Chondrocyte (in vitro differentiated cells): ENCODE measurements around the gene SMOC1. TPM values are rescaled to one million over a fixed set of nuclear protein-coding genes. Genes with fewer than 3 reads are reported as not detected.

Experiments
- DNase-seq: peaks from one replicate; pipeline ENCODE4 v3.0.0; 2021; ENCODE audit warnings: mixed read lengths, low spot score
- H3K27ac Mint-ChIP-seq: one replicate; pipeline ENCODE4 v1.8.0; 2021; ENCODE audit warnings: mild to moderate bottlenecking, moderate library complexity, mixed read lengths; ENCODE audit not compliant: unreplicated experiment
- H3K27me3 Mint-ChIP-seq: 2 replicates; pipeline ENCODE4 v1.8.0; 2021; ENCODE audit warnings: low read depth, mixed read lengths
- H3K36me3 Mint-ChIP-seq: 2 replicates; pipeline ENCODE4 v1.8.0; 2021; ENCODE audit warnings: low read depth, mixed read lengths
- H3K4me1 Mint-ChIP-seq: 2 replicates; pipeline ENCODE4 v1.8.0; 2021; ENCODE audit warnings: low read depth, mild to moderate bottlenecking, mixed read lengths
- H3K4me3 Mint-ChIP-seq: one replicate; pipeline ENCODE4 v1.8.0; 2021; ENCODE audit warnings: mild to moderate bottlenecking, moderate library complexity, mixed read lengths; ENCODE audit not compliant: unreplicated experiment
- H3K9me3 Mint-ChIP-seq: 2 replicates; pipeline ENCODE4 v1.8.0; 2021; ENCODE audit warnings: low read depth, mixed read lengths
- total RNA-seq: library from RNA; stranded (reverse); gene quantifications from 3 replicates; pipeline ENCODE4 v1.2.1, GENCODE V29; 2021
- TF ChIP-seq, protein P1 (sequence below): fragments of 200-600 bp; sonication (generic); IDR thresholded peaks from 2 replicates; pipeline ENCODE4 v1.5.0; 2021; ENCODE audit warnings: antibody characterized with exemption, mild to moderate bottlenecking, moderate library complexity

SMOC1 gene
- total RNA-seq, 1 donor from 2014 or later: 1.1 TPM

DNA sequence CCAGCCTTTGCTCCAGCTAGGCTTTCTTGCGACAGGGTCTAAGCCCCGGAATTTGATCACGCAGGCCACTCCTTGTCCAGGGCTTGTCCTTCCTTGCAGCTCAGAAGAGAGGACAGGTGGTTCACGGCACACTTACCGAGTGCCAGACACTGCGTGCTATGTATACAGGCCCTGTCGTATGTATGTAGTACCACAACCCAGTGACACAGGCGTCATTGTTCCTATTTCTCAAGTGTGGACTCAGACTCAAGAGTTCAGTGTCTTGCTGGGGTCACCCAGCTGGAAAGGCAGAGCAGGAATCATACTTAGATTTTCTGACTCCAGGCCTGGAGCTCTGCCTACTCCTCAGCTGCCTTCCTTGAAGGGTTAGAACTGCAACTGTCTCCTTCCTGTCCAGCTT is 153.9 kb downstream of the SMOC1 start:
- TF ChIP-seq, protein P1, sequence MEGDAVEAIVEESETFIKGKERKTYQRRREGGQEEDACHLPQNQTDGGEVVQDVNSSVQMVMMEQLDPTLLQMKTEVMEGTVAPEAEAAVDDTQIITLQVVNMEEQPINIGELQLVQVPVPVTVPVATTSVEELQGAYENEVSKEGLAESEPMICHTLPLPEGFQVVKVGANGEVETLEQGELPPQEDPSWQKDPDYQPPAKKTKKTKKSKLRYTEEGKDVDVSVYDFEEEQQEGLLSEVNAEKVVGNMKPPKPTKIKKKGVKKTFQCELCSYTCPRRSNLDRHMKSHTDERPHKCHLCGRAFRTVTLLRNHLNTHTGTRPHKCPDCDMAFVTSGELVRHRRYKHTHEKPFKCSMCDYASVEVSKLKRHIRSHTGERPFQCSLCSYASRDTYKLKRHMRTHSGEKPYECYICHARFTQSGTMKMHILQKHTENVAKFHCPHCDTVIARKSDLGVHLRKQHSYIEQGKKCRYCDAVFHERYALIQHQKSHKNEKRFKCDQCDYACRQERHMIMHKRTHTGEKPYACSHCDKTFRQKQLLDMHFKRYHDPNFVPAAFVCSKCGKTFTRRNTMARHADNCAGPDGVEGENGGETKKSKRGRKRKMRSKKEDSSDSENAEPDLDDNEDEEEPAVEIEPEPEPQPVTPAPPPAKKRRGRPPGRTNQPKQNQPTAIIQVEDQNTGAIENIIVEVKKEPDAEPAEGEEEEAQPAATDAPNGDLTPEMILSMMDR: no peak
- H3K4me1 Mint-ChIP-seq: peaks cover 12% of the 10 kb centered on the region
- no peak overlapping the region for H3K27ac Mint-ChIP-seq
- H3K36me3 Mint-ChIP-seq: no peaks in the 10 kb centered on the region
- H3K4me3 Mint-ChIP-seq: no peak overlapping the region
- DNase-seq: no peak
- H3K9me3 Mint-ChIP-seq: no peaks in the 10 kb centered on the region
- peaks cover 2% of the 10 kb centered on the region for H3K27me3 Mint-ChIP-seq

DNA sequence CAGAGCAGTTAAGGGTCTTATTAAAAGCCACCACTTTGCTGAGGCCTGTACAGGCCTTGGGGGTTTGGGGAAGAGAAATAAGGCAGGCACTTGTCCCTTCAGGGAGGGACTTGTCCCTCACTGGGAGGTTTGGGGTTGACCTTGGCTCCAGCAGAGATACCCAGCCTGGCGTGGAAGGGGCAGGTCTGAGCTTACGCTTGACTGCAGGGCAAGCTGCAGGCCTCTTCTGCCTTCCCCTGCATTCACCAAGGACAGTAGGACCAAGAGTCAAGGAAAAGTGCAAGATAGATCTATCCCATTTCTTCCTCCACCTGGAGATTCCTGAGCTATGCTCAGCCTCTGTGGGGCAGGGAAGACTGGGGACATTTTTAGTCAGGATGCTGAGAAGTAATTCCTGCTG is 154.3 kb downstream of the SMOC1 start:
- TF ChIP-seq, protein P1: no peak
- Mint-ChIP-seq H3K4me3 (no peak overlapping the region), H3K9me3 (no peaks in the 10 kb centered on the region), H3K27me3 (peaks cover 2% of the 10 kb centered on the region), H3K27ac (no peak overlapping the region), H3K4me1 (peaks cover 12% of the 10 kb centered on the region), H3K36me3 (no peaks in the 10 kb centered on the region)
- no peak for DNase-seq

DNA sequence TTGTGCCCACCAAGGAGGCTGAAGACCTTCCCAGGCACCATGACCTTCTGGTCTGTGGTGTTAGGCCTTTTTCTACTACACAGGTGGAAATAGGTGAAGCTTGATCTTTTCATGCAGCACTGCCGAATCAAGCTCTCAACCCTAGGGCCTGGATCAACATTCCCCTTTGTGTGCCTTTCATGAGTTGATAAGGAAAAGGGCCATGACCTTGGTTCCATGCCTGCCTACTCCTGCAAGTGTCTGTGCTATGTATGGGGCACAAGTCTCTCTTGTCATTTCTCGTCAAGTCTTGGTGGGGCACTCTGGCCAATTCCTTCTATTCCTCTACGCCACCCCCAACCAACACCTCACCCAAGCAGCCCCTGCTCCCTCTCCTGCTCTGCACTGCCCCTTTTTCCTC is 155.0 kb downstream of the SMOC1 start:
- Mint-ChIP-seq H3K36me3 (no peaks in the 10 kb centered on the region), H3K27ac (no peak overlapping the region), H3K9me3 (no peaks in the 10 kb centered on the region), H3K27me3 (peaks cover 3% of the 10 kb centered on the region), H3K4me3 (no peak overlapping the region), H3K4me1 (peaks cover 12% of the 10 kb centered on the region)
- DNase-seq: no peak
- TF ChIP-seq, protein P1: no peak

DNA sequence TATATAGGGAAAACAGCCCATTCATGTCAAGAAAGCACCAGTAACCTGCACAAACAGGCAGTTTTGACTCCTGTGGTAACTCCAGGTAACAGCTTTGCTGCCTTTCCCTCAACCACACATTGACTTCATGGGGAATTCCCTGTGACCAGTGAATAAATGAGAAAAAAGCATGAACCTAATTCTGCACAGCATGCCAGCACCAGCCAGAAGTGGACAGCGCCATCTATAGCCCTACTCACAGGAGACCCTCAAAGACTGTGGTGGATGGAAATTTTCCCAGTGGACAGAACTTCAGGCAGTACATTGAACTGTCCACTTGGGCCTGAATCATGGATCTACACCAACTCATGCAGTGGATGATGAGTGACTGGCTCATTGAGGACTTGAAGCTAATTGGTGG is 157.4 kb downstream of the SMOC1 start:
- no peak for DNase-seq
- Mint-ChIP-seq H3K36me3 (no peaks in the 10 kb centered on the region), H3K27me3 (peaks cover 15% of the 10 kb centered on the region), H3K4me3 (no peak overlapping the region), H3K9me3 (no peaks in the 10 kb centered on the region), H3K27ac (no peak overlapping the region), H3K4me1 (peaks cover 12% of the 10 kb centered on the region)
- TF ChIP-seq, protein P1: no peak

DNA sequence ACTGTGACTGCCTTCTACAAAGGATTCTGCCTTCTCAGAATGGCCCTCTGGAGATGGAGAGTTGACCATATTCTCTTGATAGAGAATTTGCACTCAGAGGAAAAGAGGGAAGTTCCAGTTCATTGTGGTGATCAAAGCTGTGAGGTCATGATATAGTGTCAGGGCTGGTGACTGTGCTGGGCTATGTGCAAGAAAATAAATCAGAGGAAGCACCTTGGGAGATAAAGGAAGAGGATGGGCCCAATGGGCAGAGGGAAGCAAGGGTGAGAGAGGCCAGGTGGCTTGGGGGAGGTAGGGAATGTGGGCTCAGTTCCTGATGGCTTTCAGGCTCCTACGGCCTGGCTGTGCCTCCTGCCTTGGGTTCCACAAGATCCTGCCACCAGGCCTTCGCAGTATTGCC is 163.8 kb downstream of the SMOC1 start:
- Mint-ChIP-seq H3K27ac (no peak overlapping the region), H3K4me1 (no peaks in the 10 kb centered on the region), H3K4me3 (no peak overlapping the region), H3K27me3 (peaks cover 36% of the 10 kb centered on the region), H3K9me3 (no peaks in the 10 kb centered on the region), H3K36me3 (no peaks in the 10 kb centered on the region)
- TF ChIP-seq, protein P1: no peak
- no peak for DNase-seq
